ENCODE results near the gene CLMN.

Gene CLMN

DNA sequence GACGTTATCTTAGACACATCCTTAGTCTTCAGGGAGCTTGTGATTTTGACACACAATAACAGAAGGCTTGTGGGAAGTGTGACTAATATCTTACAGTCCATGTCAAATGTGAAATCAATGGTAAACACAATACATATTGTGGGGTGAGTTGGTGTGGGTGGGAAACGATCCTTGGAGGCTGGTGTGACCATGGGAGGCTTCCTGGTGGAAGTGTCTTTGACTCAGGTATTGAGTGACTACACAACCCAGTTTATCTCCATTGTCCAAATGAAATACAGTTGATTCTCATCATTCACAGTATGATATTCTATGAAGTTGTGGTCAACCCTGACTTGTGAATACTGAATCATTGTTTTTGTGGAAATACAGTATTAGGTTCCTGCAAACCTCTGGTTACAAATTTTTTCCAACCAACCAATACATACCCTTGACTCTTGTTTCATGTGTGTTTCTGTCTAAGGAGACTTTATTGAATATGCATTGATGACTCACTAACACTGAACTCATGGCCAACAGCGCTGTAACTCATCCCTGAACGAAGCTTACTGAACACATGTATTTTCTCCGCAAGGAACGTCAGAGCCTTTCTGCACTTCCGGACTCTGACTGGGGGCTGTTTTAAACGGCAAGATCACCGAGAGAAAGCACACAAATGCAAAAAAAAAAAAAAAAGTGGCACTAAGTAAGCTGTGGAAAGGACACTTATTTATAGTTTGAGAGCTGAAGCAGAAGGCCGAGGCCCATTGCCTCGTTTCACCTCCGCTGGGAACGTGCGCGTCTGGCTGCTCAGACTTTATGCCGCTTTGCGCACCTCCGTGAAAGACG lies 59.0 kb downstream of the CLMN start:
- no peak for DNase-seq

DNA sequence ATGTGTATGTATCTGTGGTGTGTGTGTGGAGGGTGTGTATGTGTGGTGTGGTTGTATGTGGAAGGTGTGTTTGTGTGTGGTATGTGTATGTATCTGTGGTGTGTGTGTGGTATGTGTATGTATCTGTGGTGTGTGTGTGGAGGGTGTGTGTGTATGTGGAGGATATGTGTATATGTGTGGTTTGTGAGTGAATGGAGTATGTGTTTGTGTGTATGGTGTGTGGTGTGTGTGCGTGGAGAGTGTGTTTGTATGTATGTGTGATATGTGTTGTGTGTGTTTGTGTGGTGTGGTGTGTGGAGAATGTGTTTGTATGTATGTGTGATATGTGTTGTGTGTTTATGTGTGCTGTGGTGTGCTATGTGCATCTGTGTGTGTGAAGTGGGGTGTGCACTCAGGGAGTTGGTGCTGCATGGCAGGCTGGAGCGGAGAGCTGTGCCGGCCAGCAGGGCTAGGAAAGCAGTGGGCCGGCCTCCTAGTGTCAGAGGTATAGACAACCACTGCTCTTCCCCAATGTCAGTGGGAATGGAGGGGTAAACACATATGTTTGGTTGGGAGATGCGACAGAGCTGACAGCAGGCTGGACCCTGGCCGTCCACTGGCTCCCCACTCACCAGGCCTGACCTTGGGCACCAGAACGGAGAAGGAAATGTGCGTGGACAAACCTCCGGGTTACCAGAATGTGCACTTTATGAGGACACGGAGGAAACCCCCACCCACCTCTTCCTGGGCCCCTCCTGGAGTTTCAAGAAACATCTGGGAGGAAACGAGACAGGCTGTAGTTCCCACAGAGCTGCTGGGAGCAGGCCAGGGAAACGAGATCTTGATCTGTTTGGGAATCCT lies 60.7 kb downstream of the CLMN start:
- no peak for DNase-seq

DNA sequence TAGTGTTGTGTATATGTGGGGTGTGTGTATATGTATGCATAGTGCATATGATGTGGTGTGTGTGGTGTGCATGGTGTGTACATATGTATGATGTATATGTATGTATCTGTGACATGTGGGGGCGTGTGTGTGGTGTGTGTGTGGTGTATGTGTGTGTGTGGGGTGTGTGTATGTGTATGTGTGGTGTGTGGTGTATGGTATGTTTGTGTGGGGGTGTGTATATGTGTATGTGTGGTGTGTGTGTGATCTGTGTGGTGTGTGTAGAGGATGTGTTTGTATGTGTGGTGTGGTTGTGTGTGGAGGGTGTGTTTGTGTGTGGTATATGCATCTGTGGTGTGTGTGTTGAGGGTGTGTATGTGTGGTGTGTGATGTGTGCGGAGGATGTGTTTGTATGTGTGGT lies 61.6 kb downstream of the CLMN start:
- no peak for DNase-seq

DNA sequence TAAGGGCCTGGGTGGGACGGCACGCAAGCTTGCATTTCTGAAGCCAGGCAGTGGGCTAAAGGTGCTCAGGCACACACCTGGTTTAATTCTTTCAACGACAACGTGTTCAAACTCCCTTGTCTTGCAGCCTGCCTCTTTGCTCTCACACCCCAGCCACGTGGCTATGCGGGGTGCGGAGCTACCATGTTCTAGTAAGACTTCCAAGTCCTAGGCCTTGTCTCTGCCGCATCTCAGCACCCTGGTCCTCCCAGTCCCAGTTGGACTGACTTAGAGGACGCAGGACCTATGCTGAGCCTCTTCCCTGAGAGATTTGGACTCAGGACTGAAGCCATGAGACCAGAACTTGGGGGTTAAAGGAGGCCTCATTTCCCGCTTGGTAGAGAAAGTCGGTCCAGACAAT lies 62.2 kb downstream of the CLMN start:
- no peak for DNase-seq

DNA sequence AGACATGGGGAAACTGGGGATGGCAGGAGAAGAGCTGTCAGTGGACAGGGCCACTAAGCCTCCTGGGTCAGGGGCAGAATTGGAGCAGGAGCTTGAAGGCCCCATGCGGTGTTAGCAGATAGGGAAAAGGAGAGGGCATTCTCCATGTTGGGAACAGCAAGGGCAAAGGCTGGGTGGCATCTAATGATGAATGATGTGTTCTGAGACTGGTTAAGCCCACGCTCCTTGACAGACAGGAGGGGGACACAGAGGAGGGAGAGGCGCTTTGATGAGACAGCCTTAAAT lies 63.0 kb downstream of the CLMN start:
- DNase-seq = no peak

DNA sequence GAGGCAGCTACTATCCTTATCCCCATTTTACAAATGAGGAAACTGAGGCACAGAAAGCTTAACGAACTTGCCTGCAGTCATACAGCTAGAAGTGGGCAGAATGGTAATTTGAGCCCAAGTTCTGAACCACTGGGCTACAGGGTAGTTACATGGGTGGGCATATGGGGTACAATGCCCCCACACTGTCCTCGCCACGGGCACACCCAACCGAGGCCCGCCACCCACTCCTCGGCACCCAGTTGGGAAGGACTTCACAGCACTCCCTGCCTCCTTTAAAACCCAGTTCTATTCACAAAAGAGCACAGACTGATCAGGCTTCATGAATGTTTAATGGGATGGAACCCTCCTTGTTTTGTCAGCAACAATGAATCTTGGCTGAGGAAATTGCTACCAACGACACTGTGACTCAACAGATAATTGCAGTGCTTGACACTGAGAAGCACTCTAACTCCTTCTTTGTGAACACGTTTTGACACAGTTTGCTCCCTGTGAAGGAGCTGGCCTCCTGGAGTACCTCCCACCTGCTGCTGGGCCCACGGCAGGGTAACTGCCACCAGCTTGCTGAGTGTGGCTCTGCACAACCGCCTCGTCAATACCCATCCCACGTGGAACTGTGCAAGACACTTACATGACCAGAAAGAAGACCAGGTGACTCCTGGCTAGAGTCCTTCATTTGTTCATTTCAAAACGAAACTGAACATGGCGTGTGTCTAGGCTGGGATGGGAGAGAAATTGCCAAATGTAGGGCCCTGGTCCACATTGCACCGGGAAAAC lies 63.5 kb downstream of the CLMN start:
- no peak for DNase-seq

DNA sequence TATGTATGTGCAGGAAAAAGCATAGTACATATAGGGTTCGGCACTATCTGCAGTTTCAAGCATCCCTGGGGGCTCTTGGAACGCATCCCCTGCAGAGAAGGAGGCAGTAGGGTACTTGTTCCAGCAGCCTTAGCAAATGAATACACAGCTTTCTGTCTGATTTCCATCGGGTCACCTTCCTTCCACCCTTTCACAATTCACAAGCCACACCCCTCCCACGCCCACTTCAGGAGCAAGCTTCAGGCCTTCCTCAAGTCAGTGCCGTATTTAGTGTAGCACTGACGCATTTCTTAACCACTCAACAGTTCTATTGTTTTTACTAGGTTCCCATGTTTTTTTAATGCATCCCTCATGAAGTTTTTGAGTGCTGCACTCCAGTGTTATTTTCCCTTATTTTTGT lies 64.2 kb downstream of the CLMN start:
- no peak for DNase-seq

DNA sequence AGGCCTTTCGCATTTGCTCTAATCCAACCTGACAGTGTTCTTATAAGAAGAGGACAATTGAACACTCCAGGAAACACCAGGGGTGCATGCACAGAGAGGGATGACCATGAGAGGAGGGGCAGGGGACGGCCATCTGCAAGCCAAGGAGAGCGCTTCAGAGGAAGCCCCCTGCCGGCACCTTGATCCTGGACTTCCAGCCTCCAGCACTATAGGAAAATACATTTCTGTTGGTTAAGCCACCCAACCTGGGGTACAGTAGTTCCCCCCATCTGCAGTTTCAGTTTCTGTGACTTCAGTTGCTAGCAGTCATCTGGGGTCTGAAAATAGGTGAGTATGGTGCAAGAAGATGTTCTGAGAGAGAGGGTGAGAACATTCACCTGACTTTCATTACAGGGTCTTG lies 64.7 kb downstream of the CLMN start:
- DNase-seq = no peak

DNA sequence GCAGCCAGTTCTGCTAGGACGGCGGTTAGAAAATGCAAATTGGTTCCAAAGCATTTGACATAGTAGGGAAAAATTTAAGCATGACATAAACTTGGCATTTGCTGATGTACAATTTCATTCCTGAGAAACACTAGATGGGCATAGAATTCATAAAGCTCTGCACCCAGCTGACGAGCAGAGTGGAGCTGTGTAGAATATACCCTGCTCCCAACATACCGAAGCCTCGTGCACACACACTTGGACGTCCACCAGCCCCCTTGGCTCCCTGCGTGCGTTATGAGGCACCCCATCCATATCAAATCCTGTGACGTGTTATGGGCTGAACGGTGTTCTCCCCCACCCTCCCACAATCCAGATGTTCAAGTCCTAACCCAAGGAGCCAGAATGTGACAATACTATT lies 65.4 kb downstream of the CLMN start:
- no peak for DNase-seq

DNA sequence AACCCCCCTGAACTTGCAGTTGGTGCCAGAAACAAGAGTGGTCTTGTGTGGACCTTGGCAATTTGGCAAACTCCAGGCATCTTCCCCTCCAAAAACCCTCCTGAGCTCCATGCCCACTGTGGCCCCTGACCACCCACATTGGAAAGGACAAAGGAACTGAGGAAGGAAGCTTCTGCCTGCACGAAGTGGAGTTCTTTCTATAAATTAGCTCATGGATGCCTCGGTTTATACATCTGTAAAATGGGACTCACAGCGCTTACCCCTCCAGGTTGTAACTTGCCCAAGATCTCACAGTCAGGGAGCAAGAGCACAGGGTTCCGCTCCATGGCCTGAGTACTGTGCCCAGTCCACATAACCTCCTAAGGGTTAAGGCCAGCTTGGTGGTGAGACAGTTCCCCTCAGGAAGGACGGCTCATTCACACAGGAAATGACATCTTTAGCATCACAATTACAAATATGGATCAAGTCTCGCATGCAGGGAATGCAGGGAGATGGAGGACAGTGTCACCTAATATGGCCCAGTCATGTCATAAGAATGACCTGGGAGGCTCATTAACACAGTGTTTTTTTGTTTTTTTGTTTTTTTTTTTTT lies 66.6 kb downstream of the CLMN start:
- no peak for DNase-seq

DNA sequence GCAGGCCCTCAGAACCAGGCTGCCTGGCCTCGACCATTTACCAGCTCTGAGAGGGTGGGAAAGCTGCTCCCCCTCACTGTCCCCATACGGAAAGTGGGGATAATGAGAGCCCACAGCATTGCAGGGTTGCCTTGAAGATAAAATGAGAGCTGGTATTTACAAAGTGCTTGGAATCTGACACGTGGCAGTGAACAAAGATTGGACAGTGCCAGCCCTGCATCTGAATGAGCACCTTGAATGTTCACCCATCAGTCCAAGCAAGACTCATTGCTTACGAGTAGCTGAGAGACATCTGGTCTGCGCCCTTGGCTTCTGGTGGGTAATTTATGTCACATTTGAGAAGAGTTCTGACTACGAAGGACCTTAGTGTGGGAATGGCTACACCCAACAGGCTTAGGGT lies 67.5 kb downstream of the CLMN start:
- no peak for DNase-seq

DNA sequence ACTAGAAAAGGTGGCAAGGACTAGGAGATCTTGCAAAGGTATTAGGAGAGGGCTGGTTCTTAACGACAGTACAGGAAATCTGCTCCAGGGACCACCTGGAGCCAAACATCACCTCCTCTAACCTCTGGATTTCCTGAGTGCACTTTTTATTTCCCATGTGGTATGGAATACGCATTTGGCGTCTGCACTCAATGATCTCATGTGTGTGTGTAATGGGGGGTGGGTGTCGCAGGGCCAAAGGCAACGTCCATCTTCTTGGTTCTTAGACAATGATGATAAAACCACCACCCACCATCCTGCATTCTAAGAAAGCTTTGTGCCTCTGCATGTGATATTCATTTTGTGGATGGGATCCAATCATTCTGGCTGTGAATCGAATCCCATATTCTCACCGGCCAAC lies 68.8 kb downstream of the CLMN start:
- no peak for DNase-seq

DNA sequence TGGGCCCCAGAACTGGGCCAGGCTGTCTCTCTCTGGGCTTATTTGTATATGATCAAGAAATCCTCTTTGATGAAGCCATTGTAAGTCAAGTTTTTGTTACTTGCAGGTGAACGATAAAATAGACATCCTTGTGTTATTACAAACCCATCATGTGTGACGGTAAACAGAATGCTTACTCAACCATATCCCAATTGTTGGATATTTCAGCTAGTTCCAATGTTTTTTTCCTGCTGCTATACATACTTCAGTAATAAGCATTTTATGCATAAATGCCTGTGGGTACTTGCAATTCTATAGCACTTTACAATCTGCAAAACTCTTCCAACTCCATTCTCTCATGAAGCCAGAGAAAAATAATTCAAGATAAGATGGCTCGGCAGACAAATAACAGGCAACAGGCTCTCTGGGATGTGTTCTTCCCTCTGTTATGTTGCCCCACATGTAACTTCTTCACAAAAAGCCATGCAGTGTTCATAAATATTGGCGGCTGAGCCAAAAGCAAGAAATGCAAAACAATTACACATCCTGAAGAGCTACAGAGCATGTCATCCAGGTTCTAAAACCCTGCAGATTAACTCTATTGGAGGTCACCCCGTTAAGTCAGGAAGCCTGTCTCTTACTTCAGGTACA lies 69.5 kb downstream of the CLMN start:
- no peak for DNase-seq

DNA sequence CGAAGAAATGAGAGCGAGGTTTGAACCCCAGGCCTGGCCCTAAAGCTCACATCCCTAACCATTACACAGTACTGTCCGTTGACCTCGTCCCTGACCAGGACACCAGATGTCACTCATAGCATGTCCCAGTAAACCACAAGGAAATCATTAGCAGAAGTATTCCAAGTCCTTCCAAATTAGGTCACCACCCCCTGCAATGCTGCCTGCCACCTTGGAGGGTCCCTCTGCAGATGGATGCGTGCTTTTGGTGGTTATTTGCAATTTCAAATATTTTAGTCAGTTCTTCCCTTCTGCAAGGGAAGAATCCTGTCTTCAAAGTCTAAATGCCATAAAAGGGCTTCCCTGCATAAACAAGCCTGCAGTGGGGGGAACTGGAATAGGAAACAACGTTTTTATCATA lies 71.3 kb downstream of the CLMN start:
- DNase-seq = no peak

DNA sequence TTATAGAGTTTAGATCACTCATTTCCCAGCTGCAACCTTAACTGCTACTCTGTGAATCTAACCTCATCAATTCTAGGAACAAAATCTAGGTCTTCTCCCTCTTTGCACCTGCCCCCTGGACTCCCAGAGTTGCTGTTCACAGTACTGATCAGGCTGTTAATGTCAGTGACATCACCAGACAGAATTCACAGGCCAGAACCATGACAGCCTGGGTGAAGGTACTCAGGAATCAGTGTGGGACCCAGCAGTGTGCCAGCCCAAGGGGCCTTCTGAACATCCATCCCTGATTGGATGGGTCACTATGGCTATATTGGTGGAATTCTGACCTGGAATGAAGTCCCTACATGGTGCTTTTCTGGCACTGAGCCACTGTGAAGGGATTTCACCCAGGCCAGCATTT lies 72.8 kb downstream of the CLMN start:
- DNase-seq = no peak

DNA sequence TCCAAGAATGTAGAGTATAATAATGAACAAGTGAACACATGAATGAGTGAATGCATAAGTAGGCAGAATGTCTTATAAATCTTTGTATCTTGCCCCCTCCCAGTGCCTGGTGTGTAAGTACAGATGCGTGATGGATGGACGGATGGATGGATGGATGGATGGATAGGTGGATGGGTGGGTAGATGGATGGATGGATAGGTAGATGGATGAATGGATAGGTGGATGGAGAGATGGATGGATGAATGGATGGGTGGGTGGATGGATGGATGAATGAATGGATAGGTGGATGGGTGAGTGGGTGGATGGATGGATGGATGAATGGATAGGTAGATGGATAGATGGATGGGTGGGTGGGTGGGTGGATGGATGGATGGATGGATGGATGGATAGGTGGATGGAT lies 74.4 kb downstream of the CLMN start:
- DNase-seq = no peak

DNA sequence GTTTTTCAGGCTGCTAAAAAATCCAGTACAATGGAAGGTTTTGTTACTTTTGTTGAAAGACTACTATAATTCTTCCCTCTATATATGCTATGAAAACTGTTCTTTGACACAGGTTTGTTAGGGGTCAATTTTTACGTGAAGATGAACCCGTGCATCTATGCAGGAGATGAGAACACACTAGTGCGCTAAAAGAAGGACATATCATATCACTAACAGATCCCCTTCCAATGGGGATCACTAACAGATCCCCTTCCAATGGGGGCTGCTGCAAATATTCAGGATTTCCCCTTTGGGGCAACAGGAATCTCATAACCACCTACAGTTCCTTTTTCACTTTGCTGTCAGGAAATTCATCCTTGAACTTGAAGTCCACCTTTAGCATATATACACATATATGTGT lies 75.1 kb downstream of the CLMN start:
- DNase-seq = no peak

DNA sequence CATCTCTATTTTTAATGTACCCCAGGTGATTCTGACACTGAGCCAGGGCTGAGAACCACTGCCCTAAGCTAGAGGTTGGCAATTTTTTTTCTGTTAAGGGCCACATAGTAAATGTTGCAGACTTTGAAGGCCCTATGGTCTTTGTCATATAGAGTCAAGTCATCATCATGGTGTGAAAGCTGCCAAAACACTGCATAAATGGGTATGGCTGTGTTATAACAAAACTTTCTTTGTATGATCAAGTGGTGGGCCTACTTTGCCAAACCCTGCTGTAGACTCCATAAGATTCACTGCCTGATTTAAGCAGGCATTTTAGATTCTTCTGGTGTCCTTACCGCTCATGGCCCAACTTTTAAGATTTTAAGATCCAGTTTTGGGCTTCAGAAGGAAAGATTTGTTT lies 76.8 kb downstream of the CLMN start:
- no peak for DNase-seq

DNA sequence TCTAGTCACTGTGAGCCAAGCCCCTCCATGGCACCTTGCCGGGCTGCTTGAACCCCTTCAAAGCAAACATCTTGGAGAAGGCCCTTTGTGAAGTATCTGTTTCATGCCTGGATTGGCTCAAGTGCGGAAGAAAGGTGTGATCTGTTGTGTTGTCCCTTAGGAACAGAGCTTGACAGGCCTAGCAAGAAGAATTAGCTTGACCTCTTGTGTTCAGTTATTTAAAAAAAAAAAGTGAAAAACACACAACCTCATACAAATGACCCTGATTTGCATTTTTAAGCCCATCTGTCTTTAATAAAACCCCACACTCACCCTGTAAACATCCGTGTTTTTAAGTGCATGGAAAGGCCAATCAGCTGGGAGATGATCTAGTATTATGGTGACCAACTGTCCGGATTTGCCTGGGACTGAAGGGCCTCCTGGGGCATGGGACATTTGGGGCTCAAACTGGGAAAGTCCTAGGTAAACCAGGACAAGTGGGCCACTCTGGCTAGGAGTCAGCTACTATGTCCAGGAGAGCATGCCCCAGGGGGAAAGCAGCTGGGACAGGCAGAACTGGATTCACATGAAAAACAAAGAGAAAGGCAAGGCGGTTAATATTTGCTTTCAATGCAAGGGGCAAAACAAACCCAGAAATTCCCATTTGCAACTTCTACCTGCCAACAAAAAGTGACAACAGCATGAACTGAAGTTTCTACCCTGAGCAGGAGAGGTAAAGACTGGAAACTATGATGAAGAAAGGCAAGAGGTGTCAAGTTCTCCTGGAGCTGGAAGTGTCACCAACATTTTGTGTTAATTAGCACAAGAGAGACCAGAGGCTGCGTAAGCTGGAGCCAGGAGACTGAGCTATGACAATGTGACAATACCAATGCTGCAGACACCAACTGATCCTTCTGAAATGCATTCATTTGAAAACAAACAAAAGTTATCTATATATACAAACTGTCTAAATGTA lies 78.6 kb downstream of the CLMN start:
- no peak for DNase-seq

DNA sequence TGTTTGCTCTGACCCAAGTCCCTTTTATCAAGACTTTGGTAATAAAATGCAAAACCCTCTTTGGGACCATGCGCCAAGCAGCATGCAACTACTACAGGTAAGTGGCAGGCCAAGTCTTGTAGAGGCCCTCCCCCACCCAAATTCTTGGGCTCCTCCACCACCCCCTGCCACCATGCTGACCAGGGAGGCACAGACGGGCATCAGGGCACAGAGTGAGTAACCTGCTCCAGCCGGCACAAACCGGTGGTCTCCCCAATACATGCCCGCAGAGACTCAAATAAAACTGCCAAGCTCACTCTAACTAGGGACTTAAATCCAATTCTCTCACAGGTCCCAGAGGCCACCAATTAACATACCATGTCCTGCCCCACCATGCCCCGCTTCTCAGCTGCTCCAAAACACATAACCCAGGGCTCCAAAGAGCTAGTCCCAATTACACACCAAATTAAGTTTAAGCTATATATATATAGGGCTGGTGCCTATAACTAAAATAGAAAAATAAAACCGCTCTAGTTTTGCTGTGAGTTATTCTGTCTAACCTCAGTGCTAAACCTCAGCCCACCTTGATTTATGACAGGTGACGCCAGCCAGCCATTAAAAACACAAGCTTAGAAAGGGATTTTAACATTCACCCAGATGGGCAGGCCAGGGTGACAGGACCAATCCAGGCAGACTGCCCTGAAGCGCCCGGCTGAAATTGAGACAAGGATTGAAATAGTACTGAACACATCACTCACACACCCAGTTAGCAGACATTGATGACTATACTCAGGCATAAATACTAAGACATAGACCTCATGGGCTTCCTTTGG lies 81.0 kb downstream of the CLMN start:
- no peak for DNase-seq

DNA sequence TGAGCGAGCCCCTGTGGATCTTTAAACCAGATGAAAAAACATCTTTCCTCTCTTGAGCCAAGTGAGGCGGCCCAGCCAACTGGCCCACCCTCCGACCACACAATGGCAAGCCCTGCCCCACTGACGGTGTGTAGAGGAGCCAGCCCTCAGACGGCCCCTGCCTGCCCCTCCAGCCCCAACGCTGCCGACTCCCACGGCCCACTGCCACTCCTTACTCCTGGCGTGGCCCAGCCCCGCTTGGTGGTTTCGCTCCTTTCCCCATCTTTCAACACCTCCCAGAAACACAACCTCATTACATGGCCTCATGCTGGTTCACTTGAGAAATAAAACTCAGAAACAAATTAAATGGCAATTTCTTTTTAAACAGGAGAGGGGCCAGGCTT lies 81.8 kb downstream of the CLMN start:
- DNase-seq = no peak
